Upper lobe of left lung (tissue), 6 donors: ENCODE data around the gene TJAP1. TPM values are rescaled to one million over a fixed set of nuclear protein-coding genes. Genes with fewer than 3 reads are reported as not detected.

Experiments used
- ATAC-seq, 2 donors: fragments of 200-7000 bp; cut with Tn5 transposase; one replicate each; pipeline ENCODE4 v1.9.1; 2022; ENCODE audit warnings: mild to moderate bottlenecking in 2 of 2, moderate library complexity in 2 of 2; ENCODE audit not compliant: low FRiP score in 2 of 2
- DNase-seq, 2 donors: peaks; one replicate each; pipeline ENCODE4 v3.0.0-alpha.2; 2019 to 2020
- H3K27ac ChIP-seq, 4 donors: fragments of 200-600 bp; sonication (generic); one replicate each; pipeline ENCODE4 v1.5.1; 2016 to 2019
- H3K27me3 ChIP-seq, 4 donors: fragments of 200-600 bp; sonication (generic); one replicate each; pipeline ENCODE4 v1.5.1; 2017 to 2019
- H3K36me3 ChIP-seq, 4 donors: fragments of 200-600 bp; sonication (generic); one replicate each; pipeline ENCODE4 v1.5.1; 2016 to 2019
- H3K4me1 ChIP-seq, 4 donors: fragments of 200-600 bp; sonication (generic); one replicate each; pipeline ENCODE4 v1.5.1; 2018 to 2019
- H3K4me3 ChIP-seq, 4 donors: fragments of 200-600 bp; sonication (generic); one replicate each; pipeline ENCODE4 v1.5.1; 2017 to 2019; ENCODE audit warnings: mild to moderate bottlenecking in 2 of 4, moderate library complexity in 1 of 4
- H3K9me3 ChIP-seq, 4 donors: fragments of 200-600 bp; sonication (generic); one replicate each; pipeline ENCODE4 v1.5.1; 2018 to 2019
- CTCF ChIP-seq, 6 experiments: fragments of 450-650 bp in 4 of 6; fragments of 200-600 bp in 2 of 6; sonication (generic) in 2 of 6; IDR thresholded peaks; one replicate each; pipeline ENCODE4 v1.5.1; 2016 to 2019; ENCODE audit warnings: antibody characterized with exemption in 6 of 6
- EP300 ChIP-seq, 4 donors: sonication (generic); formaldehyde crosslinking; IDR thresholded peaks; one replicate each; pipeline ENCODE4 v1.5.1; 2017; ENCODE audit warnings: antibody characterized with exemption in 4 of 4, control low read depth in 2 of 4
- POLR2A ChIP-seq, 4 donors: fragments of 450-650 bp; IDR thresholded peaks; one replicate each; pipeline ENCODE4 v1.5.1; 2016 to 2017; ENCODE audit warnings: antibody characterized with exemption in 4 of 4, mild to moderate bottlenecking in 2 of 4
- POLR2AphosphoS5 ChIP-seq, 2 donors: sonication (generic); formaldehyde crosslinking; IDR thresholded peaks; one replicate each; pipeline ENCODE4 v1.5.1; 2017; ENCODE audit warnings: antibody characterized with exemption in 2 of 2
- WGBS, 2 donors: methylation state at CpG; one replicate each; pipeline ENCODE4 v1.1.5; 2017 to 2018; 5-methylcytosine and 5-hydroxymethylcytosine counted together
- total RNA-seq, 6 donors: library from RNA; depleted of rRNA in 4 of 6; stranded (reverse); fragments of >200 nt in 4 of 6; gene quantifications; one replicate each; pipeline versions ENCODE4 v1.1.0 to v1.2.1, GENCODE V29; 2016 to 2021
- donor health status: DM: no; HTN: no; CAD: no; lungs with moderate emphysema.
- donor health status: DM: no; HTN: yes; CAD: no; lungs with severe emphysema.

The TJAP1 gene
- total RNA-seq, 6 donors from 2014 or later: 22.2 to 57.6 (median 31.1) TPM

- Histone ChIP-seq H3K27ac (no peak overlapping the region), H3K4me3 (no peak overlapping the region), H3K27me3 (no peaks in the 10 kb centered on the region), H3K4me1 (no peaks in the 10 kb centered on the region), H3K36me3 (peaks cover 31 to 94% (median 89%) of the 10 kb centered on the region in 4 donors), H3K9me3 (no peaks in the 10 kb centered on the region)
- ATAC-seq (no peak), DNase-seq (peak in 1 of 2 donors; percentile 62)
- 89 to 94% methylated on average over 14 to 16 of the region's 16 CpGs for WGBS, 2 donors
- TF ChIP-seq POLR2A (IDR thresholded peaks at IDR 0.05): no peak
- no peak for TF ChIP-seq EP300 (IDR thresholded peaks at IDR 0.05)
- no peak for TF ChIP-seq CTCF (IDR thresholded peaks at IDR 0.05)
- TF ChIP-seq POLR2AphosphoS5 (IDR thresholded peaks at IDR 0.05): no peak
These were observed 29.8 kb upstream of the TJAP1 start for GRCh38 chr6:43447604-43448003.

- H3K4me3 ChIP-seq: no peak overlapping the region
- H3K27me3 ChIP-seq: no peaks in the 10 kb centered on the region
- peaks cover 29 to 87% (median 78%) of the 10 kb centered on the region in 4 donors for H3K36me3 ChIP-seq
- DNase-seq: no peak
- no peak overlapping the region for H3K27ac ChIP-seq
- 92 to 95% methylated on average over 4 of the region's 4 CpGs for WGBS, 2 donors
- no peaks in the 10 kb centered on the region for H3K9me3 ChIP-seq
- no peak for TF ChIP-seq POLR2AphosphoS5 (IDR thresholded peaks at IDR 0.05)
- TF ChIP-seq POLR2A (IDR thresholded peaks at IDR 0.05): no peak
- ATAC-seq: no peak
- H3K4me1 ChIP-seq: no peaks in the 10 kb centered on the region
These were observed 28.5 kb upstream of the TJAP1 start for GRCh38 chr6:43448916-43449315.

GRCh38 chr6:43450699-43451131, 26.7 kb upstream of the TJAP1 start:
- WGBS, 2 donors: 80 to 92% methylated on average over 1 to 12 of the region's 13 CpGs
- DNase-seq (peak in 1 of 2 donors; percentile 63), ATAC-seq (no peak)

GRCh38 chr6:43451348-43451747, 26.0 kb upstream of the TJAP1 start:
- 90 to 95% methylated on average over 4 of the region's 4 CpGs for WGBS, 2 donors
- Histone ChIP-seq H3K27ac (no peak overlapping the region), H3K36me3 (peaks cover 20 to 63% (median 54%) of the 10 kb centered on the region in 4 donors), H3K27me3 (peaks cover 0 to 13% (median 5%) of the 10 kb centered on the region in 4 donors), H3K4me1 (peaks cover 16 to 23% (median 19%) of the 10 kb centered on the region in 4 donors), H3K9me3 (no peaks in the 10 kb centered on the region), H3K4me3 (no peak overlapping the region)
- TF ChIP-seq EP300 (IDR thresholded peaks at IDR 0.05) (no peak), POLR2A (IDR thresholded peaks at IDR 0.05) (no peak), POLR2AphosphoS5 (IDR thresholded peaks at IDR 0.05) (no peak), CTCF (IDR thresholded peaks at IDR 0.05) (no peak)
- DNase-seq (no peak), ATAC-seq (no peak)

More at GRCh38 chr6:43450699-43451131, 26.7 kb upstream of the TJAP1 start:
- no peak for TF ChIP-seq POLR2AphosphoS5 (IDR thresholded peaks at IDR 0.05)
- TF ChIP-seq CTCF (IDR thresholded peaks at IDR 0.05): no peak
- TF ChIP-seq EP300 (IDR thresholded peaks at IDR 0.05): no peak
- no peak for TF ChIP-seq POLR2A (IDR thresholded peaks at IDR 0.05)
- H3K4me3 ChIP-seq: no peak overlapping the region
- no peak overlapping the region for H3K27ac ChIP-seq
- peaks cover 23 to 69% (median 61%) of the 10 kb centered on the region in 4 donors for H3K36me3 ChIP-seq
- H3K4me1 ChIP-seq: peaks cover 12 to 17% (median 16%) of the 10 kb centered on the region in 4 donors
- H3K27me3 ChIP-seq: peaks cover 0 to 7% (median 2%) of the 10 kb centered on the region in 4 donors
- H3K9me3 ChIP-seq: no peaks in the 10 kb centered on the region

GRCh38 chr6:43451939-43452338, 25.4 kb upstream of the TJAP1 start:
- H3K27me3 ChIP-seq: peaks cover 0 to 19% (median 7%) of the 10 kb centered on the region in 4 donors
- DNase-seq (no peak), ATAC-seq (no peak)
- no peak overlapping the region for H3K4me3 ChIP-seq
- TF ChIP-seq CTCF (IDR thresholded peaks at IDR 0.05): no peak
- no peak for TF ChIP-seq POLR2A (IDR thresholded peaks at IDR 0.05)
- no peak for TF ChIP-seq POLR2AphosphoS5 (IDR thresholded peaks at IDR 0.05)
- no peak for TF ChIP-seq EP300 (IDR thresholded peaks at IDR 0.05)
- peaks cover 20 to 58% (median 51%) of the 10 kb centered on the region in 4 donors for H3K36me3 ChIP-seq
- peaks cover 16 to 24% (median 19%) of the 10 kb centered on the region in 4 donors for H3K4me1 ChIP-seq
- H3K27ac ChIP-seq: no peak overlapping the region
- WGBS, 2 donors: 98 to 100% methylated on average over 5 to 8 of the region's 8 CpGs
- H3K9me3 ChIP-seq: no peaks in the 10 kb centered on the region
